ENCODE results near the gene NAT14. TPM values are rescaled to one million over a fixed set of nuclear protein-coding genes. Genes with fewer than 3 reads are reported as not detected.

Gene NAT14
- polyA plus RNA-seq, 1 donor (not counting 4 experiments of a cell fraction or from before 2014, with no cell fraction given): 11.0 TPM

GRCh38 chr19:55503157-55503501, 18.1 kb downstream of the NAT14 start:
- Histone ChIP-seq H3K9me1 (ENCODE audit: control insufficient read depth, extremely low read depth, insufficient read depth, low read length) (no peaks in the 10 kb centered on the region), H3K27ac (ENCODE audit: control insufficient read depth, insufficient read depth, low read length) (no peak overlapping the region), H3K9me3 (ENCODE audit: control insufficient read depth, low read depth, low read length) (no peaks in the 10 kb centered on the region), H3K9ac (ENCODE audit: control insufficient read depth, extremely low read depth, insufficient read depth, low read length) (no peak overlapping the region), H3K4me1 (ENCODE audit: control insufficient read depth, extremely low read depth, insufficient read depth, low read length) (no peaks in the 10 kb centered on the region), H3K36me3 (ENCODE audit: control insufficient read depth in 2 of 2, extremely low read depth in 1 of 2, insufficient read depth in 2 of 2, low read length in 2 of 2) (no peaks in the 10 kb centered on the region), H3K4me3 (ENCODE audit: control insufficient read depth in 2 of 3, extremely low read depth in 1 of 3, insufficient read depth in 2 of 3, low read depth in 1 of 3, low read length in 3 of 3) (no peak overlapping the region), H2AFZ (ENCODE audit: control insufficient read depth, low read length) (no peak overlapping the region), H3K79me2 (ENCODE audit: control insufficient read depth, insufficient read depth, low read length) (no peaks in the 10 kb centered on the region), H3K27me3 (ENCODE audit: control insufficient read depth, extremely low read depth, insufficient read depth, low read length) (peaks cover 8% of the 10 kb centered on the region), H4K20me1 (ENCODE audit: control insufficient read depth, extremely low read depth, insufficient read depth, low read length) (no peaks in the 10 kb centered on the region), H3K4me2 (ENCODE audit: control insufficient read depth, extremely low read depth, insufficient read depth, low read depth, low read length) (no peak overlapping the region)
- dilution Hi-C loops (cut with MboI; ENCODE audit: extremely low pct_ligation_motif_present, low sequenced_read_pairs): no loop called here
- FAIRE-seq (no peak), DNase-seq (ENCODE audit: low read depth, low spot score) (no peak)
- TF ChIP-seq CTCF (optimal IDR thresholded peaks at IDR 0.05 in 1 of 3, IDR thresholded peaks at IDR 0.05 in 1 of 3, conservative IDR thresholded peaks at IDR 0.05 in 1 of 3; ENCODE audit: extremely low read depth in 1 of 3, insufficient read depth in 2 of 3, low read length in 3 of 3) (no peak), EZH2 (IDR thresholded peaks at IDR 0.05; ENCODE audit: low read length) (no peak)

GRCh38 chr19:55503502-55504251, 18.7 kb downstream of the NAT14 start:
- no peaks in the 10 kb centered on the region for H3K36me3 ChIP-seq (ENCODE audit: control insufficient read depth in 2 of 2, extremely low read depth in 1 of 2, insufficient read depth in 2 of 2, low read length in 2 of 2)
- H4K20me1 ChIP-seq (ENCODE audit: control insufficient read depth, extremely low read depth, insufficient read depth, low read length): no peaks in the 10 kb centered on the region
- H3K4me2 ChIP-seq (ENCODE audit: control insufficient read depth, extremely low read depth, insufficient read depth, low read depth, low read length): peak overlapping the region; percentile 71
- H3K4me3 ChIP-seq (ENCODE audit: control insufficient read depth in 2 of 3, extremely low read depth in 1 of 3, insufficient read depth in 2 of 3, low read depth in 1 of 3, low read length in 3 of 3): peak overlapping the region; percentile 26 to 54 (median 52)
- no peak overlapping the region for H3K9ac ChIP-seq (ENCODE audit: control insufficient read depth, extremely low read depth, insufficient read depth, low read length)
- DNase-seq (ENCODE audit: low read depth, low spot score) (peak; percentile 25), FAIRE-seq (peak; percentile 51)
- no peak for TF ChIP-seq EZH2 (IDR thresholded peaks at IDR 0.05; ENCODE audit: low read length)
- peak; percentile 81 to 99 (median 97) for TF ChIP-seq CTCF (optimal IDR thresholded peaks at IDR 0.05 in 1 of 3, IDR thresholded peaks at IDR 0.05 in 1 of 3, conservative IDR thresholded peaks at IDR 0.05 in 1 of 3; ENCODE audit: extremely low read depth in 1 of 3, insufficient read depth in 2 of 3, low read length in 3 of 3)
- H3K9me1 ChIP-seq (ENCODE audit: control insufficient read depth, extremely low read depth, insufficient read depth, low read length): no peaks in the 10 kb centered on the region
- peaks cover 3% of the 10 kb centered on the region for H3K27me3 ChIP-seq (ENCODE audit: control insufficient read depth, extremely low read depth, insufficient read depth, low read length)
- dilution Hi-C loops (cut with MboI; ENCODE audit: extremely low pct_ligation_motif_present, low sequenced_read_pairs): no loop called here
- H3K79me2 ChIP-seq (ENCODE audit: control insufficient read depth, insufficient read depth, low read length): no peaks in the 10 kb centered on the region
- peak overlapping the region; percentile 79 for H2AFZ ChIP-seq (ENCODE audit: control insufficient read depth, low read length)
- no peaks in the 10 kb centered on the region for H3K9me3 ChIP-seq (ENCODE audit: control insufficient read depth, low read depth, low read length)
- no peak overlapping the region for H3K27ac ChIP-seq (ENCODE audit: control insufficient read depth, insufficient read depth, low read length)
- no peaks in the 10 kb centered on the region for H3K4me1 ChIP-seq (ENCODE audit: control insufficient read depth, extremely low read depth, insufficient read depth, low read length)

All from keratinocyte (primary cell).